GM23338 (cell line): ENCODE results near the gene CNTNAP2. TPM values are rescaled to one million over a fixed set of nuclear protein-coding genes. Genes with fewer than 3 reads are reported as not detected.

Experiments
- ATAC-seq: fragments of 200-7000 bp; cut with Tn5 transposase; 3 replicates; pipeline ENCODE4 v1.9.1; 2020
- DNase-seq: peaks from one replicate; pipeline ENCODE4 v3.0.0-alpha.2; 2015; ENCODE audit warnings: low spot score
- H2AFZ ChIP-seq: fragments of 200-600 bp; sonication (generic); 2 replicates; pipeline ENCODE4 v1.8.0; 2016; ENCODE audit warnings: antibody characterized with exemption, mild to moderate bottlenecking, moderate library complexity
- H3F3A ChIP-seq: fragments of 200-600 bp; sonication (generic); replicated peaks from 2 replicates; pipeline ENCODE4 v1.8.0; 2017; ENCODE audit warnings: antibody characterized with exemption, mixed run types, low read depth
- H3K27ac ChIP-seq: fragments of 200-600 bp; sonication (generic); 2 replicates; pipeline ENCODE4 v1.6.1; 2016; ENCODE audit warnings: low read depth
- H3K27me3 ChIP-seq: fragments of 200-600 bp; sonication (generic); 2 replicates; pipeline ENCODE4 v1.8.0; 2016; ENCODE audit warnings: mild to moderate bottlenecking, mixed run types, moderate library complexity; ENCODE audit not compliant: insufficient read depth
- H3K36me3 ChIP-seq: fragments of 200-600 bp; sonication (generic); 2 replicates; pipeline ENCODE4 v1.8.0; 2016; ENCODE audit warnings: mild to moderate bottlenecking; ENCODE audit not compliant: insufficient read depth
- H3K4me1 ChIP-seq: fragments of 200-600 bp; sonication (generic); 2 replicates; pipeline ENCODE4 v1.8.0; 2016; ENCODE audit warnings: mild to moderate bottlenecking, moderate library complexity; ENCODE audit not compliant: insufficient read depth
- H3K4me2 ChIP-seq: fragments of 200-600 bp; sonication (generic); 2 replicates; pipeline ENCODE4 v1.7.1; 2017; ENCODE audit warnings: mixed run types
- H3K4me3 ChIP-seq: fragments of 200-600 bp; sonication (generic); 2 replicates; pipeline ENCODE4 v1.6.1; 2016; ENCODE audit warnings: mixed run types
- H3K79me2 ChIP-seq: fragments of 200-600 bp; sonication (generic); replicated peaks from 2 replicates; pipeline ENCODE4 v1.8.0; 2017; ENCODE audit warnings: mild to moderate bottlenecking; ENCODE audit not compliant: insufficient read depth
- H3K9me2 ChIP-seq: fragments of 200-600 bp; sonication (generic); 2 replicates; pipeline ENCODE4 v1.8.0; 2017; ENCODE audit not compliant: insufficient read depth
- H4K20me1 ChIP-seq: fragments of 200-600 bp; sonication (generic); replicated peaks from 2 replicates; pipeline ENCODE4 v1.8.0; 2017; ENCODE audit warnings: mild to moderate bottlenecking; ENCODE audit not compliant: insufficient read depth
- H3K27ac Mint-ChIP-seq: 2 replicates; pipeline ENCODE4 v1.8.0; 2020; ENCODE audit warnings: inconsistent platforms, mild to moderate bottlenecking, moderate library complexity, mixed read lengths
- H3K27me3 Mint-ChIP-seq: 3 replicates; pipeline ENCODE4 v1.8.0; 2022; ENCODE audit warnings: low read depth, mild to moderate bottlenecking, moderate library complexity, mixed read lengths, inconsistent platforms; ENCODE audit not compliant: insufficient read depth, poor library complexity
- H3K36me3 Mint-ChIP-seq: 3 replicates; pipeline ENCODE4 v1.8.0; 2021; ENCODE audit warnings: low read depth, mild to moderate bottlenecking, inconsistent platforms, moderate library complexity, mixed read lengths
- H3K4me1 Mint-ChIP-seq: 3 replicates; pipeline ENCODE4 v1.8.0; 2020; ENCODE audit warnings: mild to moderate bottlenecking, inconsistent platforms, mixed read lengths
- H3K4me3 Mint-ChIP-seq: 3 replicates; pipeline ENCODE4 v1.8.0; 2021; ENCODE audit warnings: moderate library complexity, mild to moderate bottlenecking, inconsistent platforms, mixed read lengths
- H3K9me3 Mint-ChIP-seq: 3 replicates; pipeline ENCODE4 v1.8.0; 2020; ENCODE audit warnings: moderate library complexity, mild to moderate bottlenecking, inconsistent platforms, mixed read lengths
- EZH2 ChIP-seq: fragments of 200-600 bp; sonication (generic); IDR thresholded peaks from one replicate; pipeline ENCODE4 v1.8.0; 2017; ENCODE audit warnings: antibody characterized with exemption, mild to moderate bottlenecking, low read depth; ENCODE audit not compliant: unreplicated experiment
- NANOG ChIP-seq: IDR thresholded peaks from 2 replicates; pipeline ENCODE4 v1.6.1; 2016; ENCODE audit warnings: antibody characterized with exemption, borderline replicate concordance
- POLR2AphosphoS5 ChIP-seq: IDR thresholded peaks from 2 replicates; pipeline ENCODE4 v1.6.1; 2016; ENCODE audit warnings: antibody characterized with exemption, low read depth
- STAT1 ChIP-seq: IDR thresholded peaks from one replicate; pipeline ENCODE4 v1.6.1; 2016; ENCODE audit warnings: antibody characterized with exemption; ENCODE audit not compliant: unreplicated experiment
- ZNF331 ChIP-seq: fragments of 250-450 bp; sonication (Bioruptor Pico); IDR thresholded peaks from 2 replicates; pipeline ENCODE4 v1.5.0; 2020; ENCODE audit warnings: low read depth, mild to moderate bottlenecking, moderate library complexity
- polyA plus RNA-seq: library from polyadenylated mRNA; unstranded; fragments of >200 nt; fragmentation: Nextera tagmentation; extraction: Ambion mirVana; gene quantifications from 2 replicates; pipeline ENCODE4 v1.2.1, GENCODE V29; 2016
- total RNA-seq: library from RNA; depleted of rRNA; stranded (reverse); fragments of >200 nt; shearing (Covaris generic); gene quantifications from 2 replicates; pipeline ENCODE4 v1.2.3, GENCODE V29; 2014
- TF ChIP-seq, protein P1 (sequence below), 2 experiments: fragments of 200-600 bp in 1 of 2; sonication (generic) in 1 of 2; conservative IDR thresholded peaks; 2 replicates each; pipeline versions ENCODE4 v1.5.1 to v1.6.1; 2016 to 2017; ENCODE audit warnings: antibody characterized with exemption in 2 of 2, low read depth in 2 of 2, mild to moderate bottlenecking in 2 of 2, moderate library complexity in 1 of 2
- TF ChIP-seq, protein P2 (sequence below): IDR thresholded peaks from 2 replicates; pipeline ENCODE4 v1.6.1; 2016; ENCODE audit warnings: antibody characterized with exemption
- TF ChIP-seq, protein P3 (sequence below): IDR thresholded peaks from one replicate; pipeline ENCODE4 v1.6.1; 2018; ENCODE audit warnings: antibody characterized with exemption; ENCODE audit not compliant: unreplicated experiment

The CNTNAP2 gene
- total and polyA plus RNA-seq, 2 experiments from 2014 or later = 38.2 to 61.3 TPM

DNA sequence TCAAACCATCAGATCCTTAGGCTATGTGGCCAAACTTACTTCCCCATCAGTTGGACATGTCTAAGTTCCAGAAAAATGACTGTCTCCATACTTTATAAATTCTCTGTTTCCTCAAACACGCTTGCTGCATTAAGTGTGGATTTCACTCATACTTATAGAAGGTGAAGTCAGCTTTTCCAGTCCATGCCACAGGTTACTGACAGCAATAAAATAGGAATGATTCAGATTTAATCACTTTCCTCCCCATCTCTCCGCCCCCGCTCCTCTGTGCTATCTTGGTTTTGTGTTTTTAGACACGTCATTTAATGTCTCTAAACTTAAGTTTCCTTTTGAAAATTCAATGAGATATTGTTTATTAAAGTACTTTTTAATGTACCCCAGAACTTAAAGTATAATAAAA lies 1376.0 kb downstream of the CNTNAP2 start (continued):
- TF ChIP-seq, protein P1, sequence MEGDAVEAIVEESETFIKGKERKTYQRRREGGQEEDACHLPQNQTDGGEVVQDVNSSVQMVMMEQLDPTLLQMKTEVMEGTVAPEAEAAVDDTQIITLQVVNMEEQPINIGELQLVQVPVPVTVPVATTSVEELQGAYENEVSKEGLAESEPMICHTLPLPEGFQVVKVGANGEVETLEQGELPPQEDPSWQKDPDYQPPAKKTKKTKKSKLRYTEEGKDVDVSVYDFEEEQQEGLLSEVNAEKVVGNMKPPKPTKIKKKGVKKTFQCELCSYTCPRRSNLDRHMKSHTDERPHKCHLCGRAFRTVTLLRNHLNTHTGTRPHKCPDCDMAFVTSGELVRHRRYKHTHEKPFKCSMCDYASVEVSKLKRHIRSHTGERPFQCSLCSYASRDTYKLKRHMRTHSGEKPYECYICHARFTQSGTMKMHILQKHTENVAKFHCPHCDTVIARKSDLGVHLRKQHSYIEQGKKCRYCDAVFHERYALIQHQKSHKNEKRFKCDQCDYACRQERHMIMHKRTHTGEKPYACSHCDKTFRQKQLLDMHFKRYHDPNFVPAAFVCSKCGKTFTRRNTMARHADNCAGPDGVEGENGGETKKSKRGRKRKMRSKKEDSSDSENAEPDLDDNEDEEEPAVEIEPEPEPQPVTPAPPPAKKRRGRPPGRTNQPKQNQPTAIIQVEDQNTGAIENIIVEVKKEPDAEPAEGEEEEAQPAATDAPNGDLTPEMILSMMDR (conservative IDR thresholded peaks at IDR 0.05; ENCODE audit: low read depth in 2 of 2) = no peak
- TF ChIP-seq NANOG (no peak), POLR2AphosphoS5 (no peak), ZNF331 (CRISPR knock-in tag) (no peak), STAT1 (no peak), EZH2 (no peak)
- TF ChIP-seq, protein P2, sequence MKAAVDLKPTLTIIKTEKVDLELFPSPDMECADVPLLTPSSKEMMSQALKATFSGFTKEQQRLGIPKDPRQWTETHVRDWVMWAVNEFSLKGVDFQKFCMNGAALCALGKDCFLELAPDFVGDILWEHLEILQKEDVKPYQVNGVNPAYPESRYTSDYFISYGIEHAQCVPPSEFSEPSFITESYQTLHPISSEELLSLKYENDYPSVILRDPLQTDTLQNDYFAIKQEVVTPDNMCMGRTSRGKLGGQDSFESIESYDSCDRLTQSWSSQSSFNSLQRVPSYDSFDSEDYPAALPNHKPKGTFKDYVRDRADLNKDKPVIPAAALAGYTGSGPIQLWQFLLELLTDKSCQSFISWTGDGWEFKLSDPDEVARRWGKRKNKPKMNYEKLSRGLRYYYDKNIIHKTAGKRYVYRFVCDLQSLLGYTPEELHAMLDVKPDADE = no peak
- TF ChIP-seq, protein P3, sequence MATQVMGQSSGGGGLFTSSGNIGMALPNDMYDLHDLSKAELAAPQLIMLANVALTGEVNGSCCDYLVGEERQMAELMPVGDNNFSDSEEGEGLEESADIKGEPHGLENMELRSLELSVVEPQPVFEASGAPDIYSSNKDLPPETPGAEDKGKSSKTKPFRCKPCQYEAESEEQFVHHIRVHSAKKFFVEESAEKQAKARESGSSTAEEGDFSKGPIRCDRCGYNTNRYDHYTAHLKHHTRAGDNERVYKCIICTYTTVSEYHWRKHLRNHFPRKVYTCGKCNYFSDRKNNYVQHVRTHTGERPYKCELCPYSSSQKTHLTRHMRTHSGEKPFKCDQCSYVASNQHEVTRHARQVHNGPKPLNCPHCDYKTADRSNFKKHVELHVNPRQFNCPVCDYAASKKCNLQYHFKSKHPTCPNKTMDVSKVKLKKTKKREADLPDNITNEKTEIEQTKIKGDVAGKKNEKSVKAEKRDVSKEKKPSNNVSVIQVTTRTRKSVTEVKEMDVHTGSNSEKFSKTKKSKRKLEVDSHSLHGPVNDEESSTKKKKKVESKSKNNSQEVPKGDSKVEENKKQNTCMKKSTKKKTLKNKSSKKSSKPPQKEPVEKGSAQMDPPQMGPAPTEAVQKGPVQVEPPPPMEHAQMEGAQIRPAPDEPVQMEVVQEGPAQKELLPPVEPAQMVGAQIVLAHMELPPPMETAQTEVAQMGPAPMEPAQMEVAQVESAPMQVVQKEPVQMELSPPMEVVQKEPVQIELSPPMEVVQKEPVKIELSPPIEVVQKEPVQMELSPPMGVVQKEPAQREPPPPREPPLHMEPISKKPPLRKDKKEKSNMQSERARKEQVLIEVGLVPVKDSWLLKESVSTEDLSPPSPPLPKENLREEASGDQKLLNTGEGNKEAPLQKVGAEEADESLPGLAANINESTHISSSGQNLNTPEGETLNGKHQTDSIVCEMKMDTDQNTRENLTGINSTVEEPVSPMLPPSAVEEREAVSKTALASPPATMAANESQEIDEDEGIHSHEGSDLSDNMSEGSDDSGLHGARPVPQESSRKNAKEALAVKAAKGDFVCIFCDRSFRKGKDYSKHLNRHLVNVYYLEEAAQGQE = no peak

DNA sequence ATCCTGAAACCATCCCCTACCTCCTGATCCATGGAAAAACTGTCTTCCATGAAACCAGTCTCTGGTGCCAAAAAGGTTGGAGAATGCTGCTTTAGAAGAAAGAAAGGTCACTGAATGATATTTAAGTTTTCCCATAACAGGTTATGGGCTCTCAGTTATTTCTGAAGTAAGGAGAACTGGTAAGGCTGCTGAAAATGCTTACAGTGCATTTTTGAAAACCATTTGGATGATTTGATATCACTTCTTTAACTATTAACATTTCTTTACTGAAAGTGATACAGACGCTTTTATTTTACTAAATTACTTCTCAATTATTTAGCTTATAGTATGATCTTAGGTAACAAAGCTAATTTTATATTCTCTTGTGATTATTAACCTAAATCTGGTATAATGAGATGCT lies 1379.6 kb downstream of the CNTNAP2 start:
- no peak for ATAC-seq
- Mint-ChIP-seq H3K4me1 (peaks cover 3% of the 10 kb centered on the region; the same call in 2 of the 3 replicates), H3K4me3 (no peak overlapping the region), H3K9me3 (peaks cover 33% of the 10 kb centered on the region), H3K27me3 (no peaks in the 10 kb centered on the region), H3K36me3 (peaks cover 6% of the 10 kb centered on the region; the same call in 1 of the 3 replicates), H3K27ac (no peak overlapping the region)
- H3K4me2 ChIP-seq = no peak overlapping the region
- H3K27ac ChIP-seq = no peak overlapping the region
- no peak overlapping the region for H3K4me3 ChIP-seq
- no peak for DNase-seq
- H3K27me3 ChIP-seq = no peaks in the 10 kb centered on the region
- peaks cover under 1% of the 10 kb centered on the region; the same call in 1 of the 2 replicates for H3K36me3 ChIP-seq
- no peak overlapping the region for H2AFZ ChIP-seq
- no peaks in the 10 kb centered on the region for H3K79me2 ChIP-seq
- H3F3A ChIP-seq = no peaks in the 10 kb centered on the region
- H4K20me1 ChIP-seq = no peaks in the 10 kb centered on the region
- H3K4me1 ChIP-seq = no peaks in the 10 kb centered on the region
- no peaks in the 10 kb centered on the region; the same call in 1 of the 2 replicates for H3K9me2 ChIP-seq
- TF ChIP-seq, protein P2 = no peak
- no peak for TF ChIP-seq STAT1
- TF ChIP-seq, protein P3 = no peak
